Loucy (cell line): ENCODE measurements around the gene CCRL2.

Experiments used
- H2AFZ ChIP-seq: fragments of 200-600 bp; sonication (generic); 2 replicates; pipeline ENCODE4 v1.6.0; 2016; ENCODE audit warnings: antibody characterized with exemption, mild to moderate bottlenecking, low read length, moderate library complexity
- H3F3A ChIP-seq: fragments of 200-600 bp; 2 replicates; pipeline ENCODE4 v1.6.0; 2016; ENCODE audit warnings: antibody characterized with exemption, low read depth, mild to moderate bottlenecking
- H3K27me3 ChIP-seq: fragments of 200-600 bp; sonication (generic); 2 replicates; pipeline ENCODE4 v1.6.1; 2014; ENCODE audit warnings: low read length, mild to moderate bottlenecking; ENCODE audit not compliant: insufficient read depth, poor library complexity, severe bottlenecking
- H3K36me3 ChIP-seq: fragments of 200-600 bp; sonication (generic); 2 replicates; pipeline ENCODE4 v1.6.1; 2016; ENCODE audit warnings: low read length; ENCODE audit not compliant: insufficient read depth
- H3K4me1 ChIP-seq: fragments of 200-600 bp; sonication (generic); 2 replicates; pipeline ENCODE4 v1.5.1; 2014; ENCODE audit warnings: low read length, mild to moderate bottlenecking; ENCODE audit not compliant: insufficient read depth, poor library complexity, severe bottlenecking
- H3K4me2 ChIP-seq: fragments of 200-600 bp; sonication (generic); 2 replicates; pipeline ENCODE4 v1.6.0; 2014; ENCODE audit warnings: antibody characterized with exemption, low read length, low read depth, mild to moderate bottlenecking; ENCODE audit not compliant: poor library complexity, severe bottlenecking
- H3K4me3 ChIP-seq: fragments of 200-600 bp; sonication (generic); 2 replicates; pipeline ENCODE4 v1.5.1; 2014; ENCODE audit warnings: low read length, mild to moderate bottlenecking, mixed read lengths; ENCODE audit not compliant: poor library complexity, severe bottlenecking
- H3K79me2 ChIP-seq: fragments of 200-600 bp; sonication (generic); 2 replicates; pipeline ENCODE4 v1.6.1; 2014; ENCODE audit warnings: low read length; ENCODE audit not compliant: insufficient read depth
- H3K9ac ChIP-seq: fragments of 200-600 bp; sonication (generic); 2 replicates; pipeline ENCODE4 v1.6.0; 2014; ENCODE audit warnings: mild to moderate bottlenecking, low read depth, low read length, moderate library complexity; ENCODE audit not compliant: poor library complexity, severe bottlenecking
- H3K9me2 ChIP-seq: fragments of 200-600 bp; sonication (generic); replicated peaks from 2 replicates; pipeline ENCODE4 v1.6.1; 2016; ENCODE audit warnings: low read depth, low read length, mixed read lengths
- H3K9me3 ChIP-seq: fragments of 200-600 bp; sonication (generic); 2 replicates; pipeline ENCODE4 v1.6.1; 2014; ENCODE audit warnings: mild to moderate bottlenecking, antibody characterized with exemption, low read length, low read depth; ENCODE audit not compliant: insufficient read depth
- H4K20me1 ChIP-seq: fragments of 200-600 bp; sonication (generic); 2 replicates; pipeline ENCODE4 v1.6.0; 2014; ENCODE audit warnings: antibody characterized with exemption, low read length, mild to moderate bottlenecking; ENCODE audit not compliant: insufficient read depth, poor library complexity, severe bottlenecking
- CTCF ChIP-seq: fragments of 200-600 bp; sonication (generic); conservative IDR thresholded peaks from 2 replicates; pipeline ENCODE4 v1.5.1; 2014; ENCODE audit warnings: mild to moderate bottlenecking, antibody characterized with exemption, low read length
- EZH2phosphoT487 ChIP-seq: fragments of 200-600 bp; IDR thresholded peaks from 2 replicates; pipeline ENCODE4 v1.6.1; 2018; ENCODE audit warnings: antibody characterized with exemption, mild to moderate bottlenecking, moderate library complexity, borderline replicate concordance

The CCRL2 gene

GRCh38 chr3:46360907-46361306 is 46.2 kb upstream of the CCRL2 start:
- no peaks in the 10 kb centered on the region for H3K36me3 ChIP-seq
- H3K79me2 ChIP-seq: no peaks in the 10 kb centered on the region
- no peak overlapping the region for H2AFZ ChIP-seq
- peaks cover 3% of the 10 kb centered on the region for H3K27me3 ChIP-seq
- H4K20me1 ChIP-seq: no peaks in the 10 kb centered on the region
- no peak overlapping the region for H3K9ac ChIP-seq
- H3K4me1 ChIP-seq: no peaks in the 10 kb centered on the region
- TF ChIP-seq CTCF (peak; percentile 32; the same call in 1 of the 2 replicates), EZH2phosphoT487 (no peak)
- H3F3A ChIP-seq: no peaks in the 10 kb centered on the region
- no peak overlapping the region for H3K4me2 ChIP-seq
- H3K4me3 ChIP-seq: no peak overlapping the region
- H3K9me3 ChIP-seq: no peaks in the 10 kb centered on the region
- H3K9me2 ChIP-seq: no peaks in the 10 kb centered on the region

- Histone ChIP-seq H2AFZ (no peak overlapping the region), H3K4me3 (no peak overlapping the region), H3K9me2 (no peaks in the 10 kb centered on the region), H3K9ac (no peak overlapping the region), H3K79me2 (no peaks in the 10 kb centered on the region), H3K4me1 (no peaks in the 10 kb centered on the region), H3F3A (no peaks in the 10 kb centered on the region), H3K9me3 (no peaks in the 10 kb centered on the region), H3K27me3 (no peaks in the 10 kb centered on the region), H3K36me3 (no peaks in the 10 kb centered on the region), H4K20me1 (no peaks in the 10 kb centered on the region), H3K4me2 (no peak overlapping the region)
- TF ChIP-seq EZH2phosphoT487 (no peak), CTCF (no peak)
Measured at GRCh38 chr3:46361408-46362283, 45.4 kb upstream of the CCRL2 start.

- Histone ChIP-seq H3K27me3 (no peaks in the 10 kb centered on the region), H3K9me3 (no peaks in the 10 kb centered on the region), H3F3A (no peaks in the 10 kb centered on the region), H3K4me2 (no peak overlapping the region), H4K20me1 (no peaks in the 10 kb centered on the region), H3K36me3 (no peaks in the 10 kb centered on the region), H3K4me1 (peaks cover 9% of the 10 kb centered on the region), H3K79me2 (no peaks in the 10 kb centered on the region), H3K9ac (no peak overlapping the region), H2AFZ (no peak overlapping the region), H3K4me3 (no peak overlapping the region), H3K9me2 (no peaks in the 10 kb centered on the region)
- no peak for TF ChIP-seq EZH2phosphoT487
- TF ChIP-seq CTCF: no peak
Measured at GRCh38 chr3:46365041-46365440, 42.0 kb upstream of the CCRL2 start.
